NT2/D1 (cell line): ENCODE results near the gene DSE.

ENCODE experiments used
- DNase-seq: peaks from one replicate; pipeline ENCODE4 v3.0.0-alpha.2; 2011; ENCODE audit warnings: low read depth, low spot score
- H3K27me3 ChIP-seq: 2 replicates; pipeline ENCODE4 v1.6.0; 2011; ENCODE audit warnings: mild to moderate bottlenecking; ENCODE audit not compliant: insufficient read length, insufficient read depth
- H3K36me3 ChIP-seq: 2 replicates; pipeline ENCODE4 v1.6.1; 2011; ENCODE audit warnings: mild to moderate bottlenecking, low read length, mixed read lengths; ENCODE audit not compliant: insufficient read depth, insufficient read length
- H3K4me1 ChIP-seq: 2 replicates; pipeline ENCODE4 v1.5.1; 2011; ENCODE audit not compliant: insufficient read depth, insufficient read length
- H3K4me3 ChIP-seq: 2 replicates; pipeline ENCODE4 v1.5.1; 2011; ENCODE audit warnings: low read depth; ENCODE audit not compliant: insufficient read length
- H3K9ac ChIP-seq: 2 replicates; pipeline ENCODE4 v1.6.0; 2011; ENCODE audit warnings: low read depth; ENCODE audit not compliant: insufficient read length
- H3K9me3 ChIP-seq: 2 replicates; pipeline ENCODE4 v1.5.1; 2011; ENCODE audit warnings: mild to moderate bottlenecking, low read length; ENCODE audit not compliant: insufficient read depth
- SUZ12 ChIP-seq: IDR thresholded peaks from 2 replicates; pipeline ENCODE4 v1.6.1; 2011; ENCODE audit not compliant: insufficient read length, insufficient read depth; ENCODE audit errors: extremely low read depth
- YY1 ChIP-seq: IDR thresholded peaks from 2 replicates; pipeline ENCODE4 v1.6.1; 2011; ENCODE audit not compliant: insufficient read length, insufficient read depth
- ZNF274 ChIP-seq: IDR thresholded peaks from 2 replicates; pipeline ENCODE4 v1.6.1; 2011; ENCODE audit warnings: mild to moderate bottlenecking, low read depth, low read length

The DSE gene

GRCh38 chr6:116405652-116406356 lies 35.1 kb downstream of the DSE start:
- H3K9ac ChIP-seq = no peak overlapping the region
- peaks cover 11% of the 10 kb centered on the region for H3K36me3 ChIP-seq
- H3K27me3 ChIP-seq = no peaks in the 10 kb centered on the region
- H3K4me1 ChIP-seq = no peaks in the 10 kb centered on the region
- peak; percentile 2 for DNase-seq
- no peak overlapping the region for H3K4me3 ChIP-seq
- TF ChIP-seq YY1 = no peak
- H3K9me3 ChIP-seq = no peaks in the 10 kb centered on the region

GRCh38 chr6:116406678-116407345 lies 36.1 kb downstream of the DSE start:
- no peaks in the 10 kb centered on the region for H3K9me3 ChIP-seq
- H3K4me1 ChIP-seq = no peaks in the 10 kb centered on the region
- H3K9ac ChIP-seq = no peak overlapping the region

GRCh38 chr6:116408491-116408890 lies 37.7 kb downstream of the DSE start:
- no peak overlapping the region for H3K9ac ChIP-seq
- H3K9me3 ChIP-seq = no peaks in the 10 kb centered on the region
- TF ChIP-seq SUZ12 = no peak
- TF ChIP-seq ZNF274 = no peak
- no peak for TF ChIP-seq YY1
- H3K27me3 ChIP-seq = no peaks in the 10 kb centered on the region
- H3K36me3 ChIP-seq = peaks cover 8% of the 10 kb centered on the region
- DNase-seq = no peak
- H3K4me3 ChIP-seq = no peak overlapping the region
- H3K4me1 ChIP-seq = no peaks in the 10 kb centered on the region

More at GRCh38 chr6:116406678-116407345, 36.1 kb downstream of the DSE start:
- H3K27me3 ChIP-seq = no peaks in the 10 kb centered on the region
- no peak for TF ChIP-seq SUZ12
- TF ChIP-seq YY1 = no peak
- TF ChIP-seq ZNF274 = no peak
- H3K4me3 ChIP-seq = no peak overlapping the region
- no peak for DNase-seq
- peaks cover 9% of the 10 kb centered on the region for H3K36me3 ChIP-seq

GRCh38 chr6:116409756-116410155 lies 39.0 kb downstream of the DSE start:
- TF ChIP-seq ZNF274 = no peak
- TF ChIP-seq SUZ12 = no peak
- TF ChIP-seq YY1 = no peak
- no peak for DNase-seq
- Histone ChIP-seq H3K4me1 (no peaks in the 10 kb centered on the region), H3K9me3 (no peaks in the 10 kb centered on the region), H3K9ac (no peak overlapping the region), H3K36me3 (no peaks in the 10 kb centered on the region), H3K4me3 (no peak overlapping the region), H3K27me3 (no peaks in the 10 kb centered on the region)

GRCh38 chr6:116411284-116411623 lies 40.5 kb downstream of the DSE start:
- no peaks in the 10 kb centered on the region for H3K27me3 ChIP-seq
- no peak for DNase-seq
- H3K36me3 ChIP-seq = no peaks in the 10 kb centered on the region
- no peaks in the 10 kb centered on the region for H3K9me3 ChIP-seq
- no peak for TF ChIP-seq YY1
- no peak for TF ChIP-seq SUZ12
- TF ChIP-seq ZNF274 = no peak
- H3K4me1 ChIP-seq = no peaks in the 10 kb centered on the region
- no peak overlapping the region for H3K9ac ChIP-seq
- no peak overlapping the region for H3K4me3 ChIP-seq

- H3K36me3 ChIP-seq = no peaks in the 10 kb centered on the region
- H3K27me3 ChIP-seq = no peaks in the 10 kb centered on the region
- no peaks in the 10 kb centered on the region for H3K9me3 ChIP-seq
- H3K4me1 ChIP-seq = no peaks in the 10 kb centered on the region
- H3K9ac ChIP-seq = no peak overlapping the region
- DNase-seq = no peak
- TF ChIP-seq YY1 (no peak), ZNF274 (no peak)
- H3K4me3 ChIP-seq = no peak overlapping the region
Observed at GRCh38 chr6:116412270-116412669, 41.5 kb downstream of the DSE start.

- Histone ChIP-seq H3K9me3 (no peaks in the 10 kb centered on the region), H3K4me3 (no peak overlapping the region), H3K9ac (no peak overlapping the region), H3K27me3 (no peaks in the 10 kb centered on the region), H3K4me1 (no peaks in the 10 kb centered on the region), H3K36me3 (no peaks in the 10 kb centered on the region)
- no peak for DNase-seq
- TF ChIP-seq SUZ12 (no peak), ZNF274 (no peak), YY1 (no peak)
Observed at GRCh38 chr6:116413357-116413756, 42.6 kb downstream of the DSE start.
